PFSK-1 (cell line): ENCODE results near the gene CHMP5.

ENCODE experiments used
- FOXP2 ChIP-seq: optimal IDR thresholded peaks from 2 replicates; pipeline ENCODE3; 2011; ENCODE audit warnings: borderline replicate concordance, control low read depth, inconsistent platforms; ENCODE audit not compliant: insufficient read depth; ENCODE audit errors: extremely low read length, extremely low read depth
- POLR2AphosphoS5 ChIP-seq: IDR thresholded peaks from 2 replicates; pipeline ENCODE4 v1.6.1; 2012; ENCODE audit warnings: low read depth, mild to moderate bottlenecking, control low read depth, low read length, moderate library complexity
- TF ChIP-seq, protein P1 (sequence below), 2 experiments: IDR thresholded peaks; 2 replicates each; pipeline versions ENCODE4 v1.6.1 to v1.8.0; 2011 to 2012; ENCODE audit warnings: low read depth in 2 of 2, low read length in 2 of 2, control low read depth in 1 of 2, inconsistent platforms in 1 of 2, mild to moderate bottlenecking in 1 of 2, moderate library complexity in 1 of 2; ENCODE audit not compliant: insufficient read depth in 1 of 2

GRCh38 chr9:33290247-33291030, 25.6 kb downstream of the CHMP5 start, which contains the start of gene NFX1:
- peak; percentile 62; the same call in 1 of the 2 replicates for TF ChIP-seq POLR2AphosphoS5
- TF ChIP-seq, protein P1, sequence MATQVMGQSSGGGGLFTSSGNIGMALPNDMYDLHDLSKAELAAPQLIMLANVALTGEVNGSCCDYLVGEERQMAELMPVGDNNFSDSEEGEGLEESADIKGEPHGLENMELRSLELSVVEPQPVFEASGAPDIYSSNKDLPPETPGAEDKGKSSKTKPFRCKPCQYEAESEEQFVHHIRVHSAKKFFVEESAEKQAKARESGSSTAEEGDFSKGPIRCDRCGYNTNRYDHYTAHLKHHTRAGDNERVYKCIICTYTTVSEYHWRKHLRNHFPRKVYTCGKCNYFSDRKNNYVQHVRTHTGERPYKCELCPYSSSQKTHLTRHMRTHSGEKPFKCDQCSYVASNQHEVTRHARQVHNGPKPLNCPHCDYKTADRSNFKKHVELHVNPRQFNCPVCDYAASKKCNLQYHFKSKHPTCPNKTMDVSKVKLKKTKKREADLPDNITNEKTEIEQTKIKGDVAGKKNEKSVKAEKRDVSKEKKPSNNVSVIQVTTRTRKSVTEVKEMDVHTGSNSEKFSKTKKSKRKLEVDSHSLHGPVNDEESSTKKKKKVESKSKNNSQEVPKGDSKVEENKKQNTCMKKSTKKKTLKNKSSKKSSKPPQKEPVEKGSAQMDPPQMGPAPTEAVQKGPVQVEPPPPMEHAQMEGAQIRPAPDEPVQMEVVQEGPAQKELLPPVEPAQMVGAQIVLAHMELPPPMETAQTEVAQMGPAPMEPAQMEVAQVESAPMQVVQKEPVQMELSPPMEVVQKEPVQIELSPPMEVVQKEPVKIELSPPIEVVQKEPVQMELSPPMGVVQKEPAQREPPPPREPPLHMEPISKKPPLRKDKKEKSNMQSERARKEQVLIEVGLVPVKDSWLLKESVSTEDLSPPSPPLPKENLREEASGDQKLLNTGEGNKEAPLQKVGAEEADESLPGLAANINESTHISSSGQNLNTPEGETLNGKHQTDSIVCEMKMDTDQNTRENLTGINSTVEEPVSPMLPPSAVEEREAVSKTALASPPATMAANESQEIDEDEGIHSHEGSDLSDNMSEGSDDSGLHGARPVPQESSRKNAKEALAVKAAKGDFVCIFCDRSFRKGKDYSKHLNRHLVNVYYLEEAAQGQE (IDR thresholded peaks at IDR 0.05; ENCODE audit: insufficient read depth in 1 of 2, low read depth in 2 of 2, low read length in 2 of 2): no peak
- peak; percentile 86 for TF ChIP-seq FOXP2
